Hematopoietic multipotent progenitor cell treated with erythropoietin and hydrocortisone succinate and interleukin-3 and kit ligand, for 17 days (in vitro differentiated cells): ENCODE data around the gene IGSF22.
A peak's percentile ranks its signal among the peaks of the same experiment; 100 is the strongest.

Experiments
- DNase-seq: peaks from one replicate; pipeline ENCODE4 v3.0.0-alpha.2; 2015; ENCODE audit warnings: low spot score

The IGSF22 gene

DNA sequence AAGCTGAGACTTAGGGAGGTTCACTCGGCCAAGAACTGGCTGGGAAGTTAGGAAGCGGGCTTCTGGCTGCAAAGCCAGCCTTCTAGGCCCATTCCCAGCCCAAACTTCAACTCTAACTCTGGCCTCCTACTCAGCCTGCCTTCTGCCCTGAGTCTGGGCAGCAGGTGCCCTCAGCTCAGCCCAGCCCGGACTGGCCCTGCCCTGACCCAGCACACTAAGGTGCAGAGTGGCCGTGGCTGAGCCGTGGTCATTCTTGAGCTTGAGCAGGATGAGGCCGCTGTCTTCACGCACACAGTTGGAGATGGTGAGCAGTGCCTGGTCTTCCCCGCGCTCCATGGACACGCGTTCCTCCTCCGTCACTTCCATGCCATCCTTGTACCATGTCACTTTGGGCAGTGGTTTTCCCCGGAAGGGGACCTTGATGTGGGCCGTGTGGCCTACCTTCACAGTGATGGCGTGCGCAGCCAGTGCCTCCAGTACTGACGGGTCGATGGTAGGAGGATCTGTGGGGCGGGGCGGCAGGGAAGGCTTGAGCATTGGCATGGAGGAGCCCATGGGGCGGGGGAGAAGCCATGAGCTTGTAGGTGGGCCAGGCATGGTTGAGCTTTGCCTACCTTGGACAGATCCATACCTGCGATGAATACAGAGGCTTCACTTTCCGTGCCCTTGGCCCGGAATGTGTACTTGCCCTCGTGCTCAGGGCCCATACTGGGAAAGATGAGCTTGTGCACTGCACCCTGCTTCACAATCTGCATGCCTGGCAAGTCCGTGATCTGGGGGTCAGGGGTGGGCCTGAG, 12.1 kb downstream of the IGSF22 start:
- DNase-seq = no peak

DNA sequence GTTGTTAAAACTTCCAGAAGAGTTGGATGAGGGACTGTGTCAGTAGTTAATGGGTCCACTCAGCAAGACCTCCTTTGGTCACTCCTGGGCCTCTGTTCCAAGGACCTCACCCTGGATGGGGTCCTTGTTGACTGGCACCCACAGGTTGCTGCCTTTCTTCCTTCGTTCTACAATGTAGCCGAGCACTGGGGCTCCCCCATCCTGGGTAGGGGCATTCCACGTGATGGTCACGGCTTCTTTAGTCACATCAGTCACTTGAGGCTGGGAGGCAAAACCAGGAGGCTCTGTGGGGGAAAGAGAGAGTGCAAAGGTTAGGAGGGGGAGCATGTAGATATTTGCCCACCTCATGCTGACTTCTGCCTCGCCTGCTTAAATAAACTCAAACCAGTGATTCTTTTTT, 15.4 kb downstream of the IGSF22 start:
- DNase-seq = no peak

DNA sequence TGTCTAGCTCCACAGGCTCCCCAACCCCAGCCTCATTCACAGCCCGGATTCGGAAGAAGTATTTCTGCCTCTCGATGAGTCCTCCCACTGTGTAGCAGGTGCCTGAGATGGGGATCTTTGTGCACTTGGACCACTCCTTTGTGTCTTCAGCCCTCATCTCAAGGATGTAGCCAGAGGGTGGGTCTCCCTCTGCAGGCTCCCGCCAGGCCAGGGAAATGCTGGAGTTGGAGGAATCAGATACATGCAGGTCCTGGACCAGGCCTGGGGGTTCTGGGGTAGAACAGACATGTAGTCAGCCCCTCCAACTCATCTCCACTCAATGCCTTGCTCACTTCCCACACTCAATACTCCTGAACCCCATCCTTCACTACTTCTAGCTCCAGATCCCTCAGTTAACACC, 16.6 kb downstream of the IGSF22 start:
- DNase-seq = no peak

DNA sequence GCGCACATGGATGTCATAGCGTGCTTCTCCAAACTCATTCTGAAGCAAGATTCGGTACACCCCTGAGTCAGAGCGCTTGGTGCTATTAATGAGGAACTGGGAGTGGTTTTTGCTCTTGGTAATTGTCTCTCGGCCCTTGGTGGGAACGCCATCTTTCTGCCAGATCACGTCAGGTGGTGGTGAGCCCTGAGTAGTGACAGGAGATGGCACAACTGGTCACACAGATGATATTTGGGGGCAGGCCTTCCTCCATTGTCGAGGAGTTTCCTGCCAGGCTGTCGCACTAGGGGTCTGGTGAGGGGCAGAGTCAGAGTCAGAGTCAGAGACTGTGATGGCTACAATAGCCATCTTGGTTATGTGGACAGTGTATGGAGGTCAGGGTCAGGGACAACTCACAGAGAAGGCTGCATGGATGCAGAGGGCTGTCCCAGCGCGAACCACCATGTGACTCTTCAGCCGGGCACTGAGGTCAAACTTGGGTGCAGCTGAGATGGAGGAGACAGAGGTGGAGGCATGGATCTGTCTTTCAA, 18.1 kb downstream of the IGSF22 start:
- no peak for DNase-seq

DNA sequence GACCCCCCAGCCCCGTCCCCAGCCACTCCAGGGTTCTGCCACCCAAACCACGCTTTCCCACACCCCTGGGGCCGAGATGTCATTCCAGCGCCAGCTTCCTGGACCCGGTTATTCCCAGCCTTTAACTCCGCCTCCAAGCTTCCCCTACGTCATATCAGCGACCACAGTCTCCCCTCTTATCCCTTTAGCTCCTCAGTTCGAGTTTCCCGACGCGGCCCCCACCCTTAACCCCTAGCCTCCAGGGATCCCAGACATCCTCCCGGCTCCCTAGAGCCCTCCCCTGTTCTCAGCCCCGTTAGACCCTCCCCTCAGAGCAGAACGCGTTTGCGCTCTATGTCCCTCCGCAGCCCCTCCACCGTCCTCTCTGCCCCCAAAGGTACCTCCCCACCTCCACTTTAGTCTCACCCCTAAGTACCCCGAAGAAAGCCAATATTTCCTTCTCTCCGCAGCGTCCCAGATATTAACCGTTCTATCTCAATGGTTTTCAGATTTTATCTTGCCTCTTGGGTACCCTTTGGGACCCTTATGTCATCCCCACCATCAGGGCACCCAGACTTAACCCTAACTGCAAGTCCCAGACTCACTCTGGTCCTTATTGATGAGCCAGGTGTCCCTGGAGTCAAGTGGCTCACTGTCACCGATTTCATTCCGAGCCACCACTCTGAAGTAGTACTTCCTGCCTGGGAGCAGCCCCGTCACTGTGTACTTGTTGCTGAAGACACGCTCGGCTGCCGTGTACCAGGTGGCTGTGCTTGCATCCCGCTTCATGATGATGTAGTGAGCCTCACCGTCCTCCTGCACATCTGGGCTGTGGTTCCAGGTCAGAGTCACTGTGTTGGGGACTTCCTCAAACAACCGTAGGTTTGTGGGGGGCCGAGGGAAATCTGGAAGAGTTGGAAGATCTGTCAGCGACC, 19.4 kb downstream of the IGSF22 start:
- no peak for DNase-seq

DNA sequence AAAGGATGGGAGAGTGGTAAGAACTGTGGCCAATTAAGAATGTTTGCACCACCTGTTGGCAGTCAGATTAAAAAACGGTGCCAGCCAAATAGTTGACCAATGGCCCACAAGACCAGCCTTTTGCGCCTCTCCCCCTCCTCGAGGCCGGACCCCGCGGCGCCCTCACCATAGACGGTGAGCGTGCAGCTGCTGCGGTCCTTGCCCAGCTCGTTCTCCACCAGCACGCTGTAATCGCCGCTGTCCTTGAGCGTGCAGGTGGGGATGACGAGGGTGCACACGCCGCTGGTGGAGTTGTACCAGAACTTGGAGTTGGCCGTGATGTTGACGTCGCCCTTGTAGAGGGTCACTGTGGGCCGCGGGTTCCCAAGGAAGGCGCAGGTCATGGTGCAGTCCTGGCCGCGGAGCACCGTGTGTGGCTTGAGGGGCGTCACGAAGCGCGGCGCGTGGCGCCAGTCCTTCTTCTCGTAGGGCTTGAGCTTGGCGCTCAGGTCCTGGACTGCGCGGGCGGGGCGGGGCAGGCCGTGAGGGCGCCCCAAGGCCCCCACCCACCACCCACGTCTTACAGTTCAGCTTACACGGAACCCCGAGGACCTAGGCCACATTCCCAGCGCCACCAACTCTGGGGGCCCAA, 20.2 kb downstream of the IGSF22 start:
- DNase-seq = no peak

DNA sequence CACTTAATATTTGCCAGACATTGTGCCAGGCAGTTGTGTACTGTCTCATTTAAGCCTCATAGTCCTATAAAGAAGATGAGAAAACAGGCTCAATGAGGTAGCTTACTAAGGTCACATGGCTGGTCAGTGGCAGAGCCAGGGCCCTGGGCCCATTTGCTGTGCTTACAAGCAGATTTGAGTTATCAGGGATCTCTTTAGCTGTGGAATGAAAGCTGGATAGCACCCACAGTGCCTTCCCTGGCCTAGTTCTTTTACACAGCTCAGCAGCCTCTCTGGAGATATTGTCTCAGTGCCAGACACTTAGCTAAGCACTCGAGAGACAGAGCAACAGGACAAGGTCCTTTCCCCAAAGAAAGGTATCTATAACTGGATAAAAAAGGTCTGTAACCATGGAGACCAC, 21.3 kb downstream of the IGSF22 start:
- DNase-seq = no peak

DNA sequence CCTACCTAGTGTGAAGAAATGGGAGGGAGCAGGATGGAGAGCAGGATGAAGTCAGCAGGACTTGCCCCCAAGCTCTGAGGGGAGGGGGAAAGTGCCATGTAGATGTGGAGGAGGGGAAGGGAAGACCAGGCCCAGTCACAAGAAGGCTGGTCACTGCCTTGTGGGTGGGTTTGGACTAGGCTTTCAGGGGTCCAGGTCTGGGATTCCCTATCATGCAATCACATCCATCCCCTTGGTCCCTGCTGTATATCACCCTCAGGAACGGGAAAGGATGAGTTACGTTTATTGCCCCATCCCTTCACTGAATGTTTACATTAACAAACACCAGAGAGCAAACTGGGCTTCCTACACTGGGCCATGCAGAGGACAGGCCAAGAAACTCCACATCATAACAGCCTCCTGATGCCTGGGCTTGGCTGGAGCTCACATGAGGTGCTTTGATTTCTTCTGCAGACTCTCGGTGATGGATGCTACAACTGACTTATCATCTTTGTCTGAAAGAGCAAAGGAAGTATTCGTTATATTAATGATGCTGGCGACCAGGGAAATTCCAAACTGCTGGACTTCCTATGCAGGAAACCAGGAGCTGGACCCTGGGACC, 21.8 kb downstream of the IGSF22 start:
- no peak for DNase-seq

DNA sequence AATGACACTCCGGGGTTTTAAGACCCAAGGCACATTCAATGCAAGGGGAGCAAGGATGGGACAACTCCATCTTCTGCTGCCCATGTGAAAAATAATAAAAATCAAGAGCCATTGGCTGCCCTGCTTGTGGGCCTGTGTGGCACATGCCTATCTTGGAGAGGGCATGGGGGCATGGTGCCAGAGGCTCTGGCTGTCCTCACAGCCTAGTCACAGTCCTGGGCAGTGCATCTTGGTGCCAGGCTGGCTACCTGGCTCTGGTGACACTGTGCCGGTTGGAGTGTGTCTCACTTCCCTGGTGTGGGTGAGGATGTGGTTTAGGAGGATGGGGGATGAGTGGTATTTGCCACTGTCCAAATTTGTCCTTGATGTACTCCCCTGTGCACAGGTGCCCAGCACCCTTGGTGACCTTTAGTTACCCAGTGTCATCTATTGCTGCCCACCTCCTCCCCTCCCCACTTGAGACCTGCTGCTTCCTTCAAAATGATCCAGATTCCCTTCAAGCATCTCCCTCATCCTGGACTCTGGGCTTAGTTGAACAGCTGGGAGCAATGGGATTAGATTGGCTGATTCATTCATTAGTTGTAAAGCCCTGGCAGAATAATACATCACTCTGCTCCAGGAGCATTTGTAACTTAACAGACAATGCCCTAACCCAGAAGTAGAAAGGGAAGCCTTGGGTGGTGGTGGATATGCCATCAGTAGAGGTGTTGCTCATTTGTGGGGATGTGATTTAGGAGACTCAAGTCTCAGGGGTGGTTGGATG, 22.8 kb downstream of the IGSF22 start:
- DNase-seq = no peak

DNA sequence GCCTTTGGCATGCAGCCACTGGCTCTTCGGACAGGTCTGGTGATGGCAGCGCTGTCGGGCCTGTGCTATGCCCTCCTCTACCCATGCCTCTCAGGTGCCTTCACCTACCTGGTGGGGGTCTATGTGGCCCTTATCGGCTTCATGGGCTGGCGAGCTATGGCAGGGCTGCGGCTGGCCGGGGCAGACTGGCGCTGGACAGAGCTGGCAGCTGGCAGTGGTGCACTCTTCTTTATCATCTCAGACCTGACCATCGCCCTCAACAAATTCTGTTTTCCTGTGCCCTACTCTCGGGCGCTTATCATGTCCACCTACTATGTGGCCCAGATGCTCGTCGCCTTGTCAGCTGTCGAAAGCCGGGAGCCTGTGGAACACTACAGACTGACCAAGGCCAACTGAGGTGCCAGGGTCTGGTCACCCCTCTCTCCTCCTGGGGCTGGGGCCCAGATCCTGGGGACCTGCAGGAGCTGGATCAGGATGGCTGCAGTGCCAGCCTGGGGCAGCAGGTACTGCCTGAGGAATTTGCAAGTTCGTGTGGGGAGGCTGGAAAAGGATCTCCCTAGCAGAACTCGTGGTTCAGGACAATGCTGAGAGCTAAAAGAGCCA, 24.3 kb downstream of the IGSF22 start:
- no peak for DNase-seq

DNA sequence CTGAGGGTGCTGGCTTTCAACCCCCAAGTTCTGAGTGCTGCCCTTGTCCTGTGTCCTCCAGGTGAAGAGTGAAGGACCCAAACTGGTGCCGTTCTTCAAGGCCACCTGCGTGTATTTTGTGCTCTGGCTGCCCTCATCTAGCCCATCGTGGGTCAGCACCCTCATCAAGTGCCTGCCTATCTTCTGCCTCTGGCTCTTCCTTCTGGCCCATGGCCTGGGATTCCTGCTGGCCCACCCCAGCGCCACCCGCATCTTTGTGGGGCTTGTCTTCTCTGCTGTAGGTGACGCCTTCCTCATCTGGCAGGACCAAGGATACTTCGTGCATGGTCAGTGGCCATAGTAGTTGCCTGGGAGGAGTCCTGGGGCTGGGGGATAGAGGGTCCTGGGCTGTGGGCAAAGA, 25.1 kb downstream of the IGSF22 start:
- no peak for DNase-seq

DNA sequence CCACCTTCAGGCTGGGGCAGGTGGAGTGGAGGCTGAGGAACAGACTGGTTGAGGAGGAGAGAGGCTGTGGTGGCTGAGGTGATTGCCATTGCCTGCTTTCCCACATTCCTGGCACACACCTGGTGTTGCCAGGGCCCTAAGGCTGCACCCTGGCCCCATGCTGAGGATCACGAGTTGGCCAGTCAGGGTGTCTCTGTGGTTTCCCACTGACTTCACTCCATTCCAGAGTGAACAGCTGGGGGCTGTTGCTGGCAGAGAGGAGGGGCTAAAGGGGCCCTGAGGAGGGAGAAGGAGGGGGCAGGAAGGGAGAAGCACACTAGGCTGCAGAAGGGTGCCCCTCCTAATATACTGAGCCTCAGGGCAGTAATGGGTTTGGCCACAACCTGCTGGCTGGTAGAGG, 25.6 kb downstream of the IGSF22 start:
- no peak for DNase-seq

DNA sequence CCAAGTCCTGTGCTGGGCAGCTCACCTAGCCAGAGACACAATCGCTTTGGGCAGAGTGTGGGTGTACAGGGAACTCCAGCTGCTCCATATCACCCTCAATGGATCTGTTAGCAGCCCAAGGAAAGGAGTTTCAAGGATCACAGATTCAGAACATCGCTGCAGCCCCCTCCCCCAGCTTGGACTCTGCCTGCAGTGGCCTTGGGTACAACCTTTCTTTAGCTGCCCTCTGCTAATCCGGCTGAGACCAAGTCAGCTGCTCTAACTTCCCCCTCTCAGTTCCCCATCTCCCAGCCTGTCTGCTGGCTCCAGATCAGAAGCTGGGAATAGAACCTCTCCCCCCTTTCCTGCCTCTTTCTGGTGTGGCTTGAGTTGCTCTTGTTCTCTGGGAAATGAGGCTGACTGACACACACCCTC, 26.1 kb downstream of the IGSF22 start:
- DNase-seq = no peak

DNA sequence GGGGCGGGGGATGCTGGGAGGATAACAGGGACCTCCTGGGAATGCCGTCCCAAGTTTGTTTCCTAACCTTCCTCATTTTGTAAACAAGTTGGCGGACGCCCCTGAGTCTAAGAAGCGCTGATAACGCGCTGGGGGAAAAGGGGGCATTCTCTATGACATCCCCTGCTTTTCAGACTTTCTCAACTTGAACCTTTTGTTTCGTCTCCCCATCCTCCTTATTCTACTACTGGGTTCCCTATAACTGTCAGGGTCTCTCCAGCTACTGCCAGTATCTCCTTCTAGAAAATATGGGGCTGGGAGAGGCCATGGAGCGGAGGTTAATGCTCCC, 26.8 kb downstream of the IGSF22 start:
- DNase-seq = no peak

DNA sequence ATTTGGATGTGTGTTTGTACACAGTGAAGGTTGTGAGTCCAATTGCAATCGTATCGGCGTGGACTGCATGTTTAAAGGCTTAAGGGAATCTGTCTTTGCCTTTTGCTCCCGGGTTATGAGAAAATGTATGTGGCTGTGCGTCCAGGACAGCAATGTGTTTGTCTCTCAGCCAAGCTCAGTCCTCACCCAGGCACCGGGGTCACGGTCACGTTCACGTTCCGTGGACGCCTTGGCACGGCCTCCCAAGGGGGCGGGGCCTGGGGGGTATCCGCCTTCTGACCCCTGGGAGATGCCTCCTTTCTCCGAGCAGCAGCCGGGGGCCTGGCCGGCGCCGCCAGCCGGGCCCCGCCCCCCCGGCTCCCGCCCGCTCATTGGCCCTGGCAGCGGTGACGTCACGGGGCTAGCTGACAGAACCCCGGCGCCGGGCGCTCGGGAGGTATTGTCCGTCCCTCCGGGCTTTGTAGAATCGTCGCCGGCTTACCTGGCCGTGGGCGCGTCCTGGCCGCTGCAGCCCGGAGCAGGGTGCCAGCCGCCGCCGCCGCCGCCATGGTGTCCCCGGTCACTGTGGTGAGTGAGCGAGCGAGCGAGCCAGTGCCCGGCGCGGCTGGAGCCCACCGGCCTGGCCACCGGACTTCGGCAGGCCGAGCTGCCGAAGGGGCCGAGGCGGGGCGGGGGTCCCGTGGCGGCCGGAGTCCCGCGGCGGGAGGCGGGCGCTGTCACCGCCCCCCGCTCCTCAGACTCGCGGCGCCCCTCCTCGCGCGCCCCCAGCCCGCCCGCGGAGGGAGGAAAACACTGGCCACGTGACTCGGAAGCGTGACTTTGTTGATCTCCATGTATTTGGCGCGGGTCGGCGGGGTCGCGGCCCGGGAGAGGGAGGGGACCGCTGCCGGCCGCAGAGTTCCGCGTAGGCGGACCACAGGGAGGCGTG, 27.4 kb downstream of the IGSF22 start, which contains the start of gene TMEM86A:
Gene TMEM86A, plus strand, starts transcription at position 439 of the 928 bp plus-strand sequence. Its CDS starts 108 bp downstream, at position 547.
- DNase-seq = peak; percentile 71

DNA sequence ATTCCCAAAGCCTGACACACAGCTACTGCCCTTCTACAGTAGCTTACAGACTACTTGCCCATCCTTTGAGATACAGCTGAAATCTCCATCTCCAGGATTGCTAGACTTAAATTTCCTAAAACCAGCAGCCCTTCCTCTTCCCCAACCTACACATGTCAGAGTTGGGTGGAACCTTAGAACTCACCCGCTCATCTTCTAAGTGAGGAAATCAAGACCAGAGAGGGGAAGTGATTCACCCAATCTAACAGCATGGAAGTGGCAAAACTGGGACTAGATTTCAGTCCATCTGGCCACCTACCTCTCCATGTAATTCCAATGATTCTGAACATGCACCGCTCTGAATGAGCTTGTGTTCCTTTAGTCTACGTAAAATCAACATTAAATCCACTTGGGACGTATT, 28.4 kb downstream of the IGSF22 start:
- no peak for DNase-seq

DNA sequence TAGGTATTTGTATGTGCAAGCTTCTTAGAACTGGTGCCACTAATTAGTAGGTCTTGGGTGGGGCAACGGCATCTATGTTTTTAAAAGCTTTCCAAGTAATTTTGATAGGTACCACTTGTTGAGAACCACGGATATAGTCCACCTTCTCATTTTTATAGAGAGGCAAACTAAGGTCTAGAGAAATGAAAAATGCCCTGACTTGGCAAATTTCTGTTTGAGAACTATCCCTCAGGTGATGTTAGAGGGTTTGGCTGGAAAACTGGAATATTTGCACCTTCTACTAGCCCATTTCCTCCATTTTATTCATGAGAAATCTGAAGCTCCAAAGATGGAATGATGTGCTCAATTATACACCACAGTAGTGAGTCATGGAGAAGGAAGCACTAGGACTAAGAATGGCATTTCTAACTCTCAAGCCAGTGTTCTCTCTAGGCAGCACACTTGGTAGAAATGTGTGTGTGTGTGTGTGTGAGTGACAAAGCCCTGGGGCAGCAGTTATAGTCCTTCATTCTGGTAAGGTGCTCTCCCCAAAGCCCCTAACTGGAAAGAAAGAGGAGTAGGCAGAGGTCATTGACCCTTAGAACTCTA, 29.3 kb downstream of the IGSF22 start:
- DNase-seq = no peak

DNA sequence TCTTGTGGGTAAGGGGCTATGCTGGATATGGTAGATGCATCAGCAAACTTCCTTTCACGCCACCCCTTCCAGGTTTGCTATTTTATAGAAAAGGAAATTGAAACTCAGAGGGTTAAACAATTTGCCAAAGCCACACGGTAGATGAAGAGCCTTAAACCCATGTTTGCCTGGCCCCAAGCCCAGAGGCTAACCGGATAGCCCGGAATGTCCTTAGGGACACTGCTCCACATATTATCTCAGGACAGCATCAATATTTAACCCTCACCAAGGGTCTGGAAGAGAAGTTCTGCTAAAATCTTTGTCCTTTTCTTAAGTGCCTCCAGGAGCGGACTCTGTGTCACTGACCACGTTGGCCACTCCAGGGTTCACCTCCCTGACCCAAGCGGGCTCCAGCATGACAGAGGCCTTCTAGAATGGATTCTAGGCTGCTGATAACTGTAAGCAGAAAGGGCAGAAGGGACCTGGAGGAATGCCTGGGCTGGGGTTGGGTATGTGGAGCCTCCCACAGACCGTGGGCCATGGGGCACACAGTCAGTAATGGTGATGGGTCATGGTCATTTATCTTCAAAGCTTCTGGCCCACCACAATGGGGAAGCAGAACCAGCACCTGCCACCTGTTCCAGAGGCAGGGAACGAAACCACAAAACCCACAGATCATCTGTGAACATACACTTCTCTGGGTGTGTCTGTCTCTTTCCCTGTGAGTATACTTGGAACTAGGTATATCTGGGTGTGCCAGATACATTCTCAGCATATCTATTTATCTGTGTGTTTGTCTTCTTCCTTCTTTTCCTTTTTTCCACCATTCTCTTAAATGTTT, 32.8 kb downstream of the IGSF22 start:
- no peak for DNase-seq
